ENCODE measurements around the gene GPR137.

DNA sequence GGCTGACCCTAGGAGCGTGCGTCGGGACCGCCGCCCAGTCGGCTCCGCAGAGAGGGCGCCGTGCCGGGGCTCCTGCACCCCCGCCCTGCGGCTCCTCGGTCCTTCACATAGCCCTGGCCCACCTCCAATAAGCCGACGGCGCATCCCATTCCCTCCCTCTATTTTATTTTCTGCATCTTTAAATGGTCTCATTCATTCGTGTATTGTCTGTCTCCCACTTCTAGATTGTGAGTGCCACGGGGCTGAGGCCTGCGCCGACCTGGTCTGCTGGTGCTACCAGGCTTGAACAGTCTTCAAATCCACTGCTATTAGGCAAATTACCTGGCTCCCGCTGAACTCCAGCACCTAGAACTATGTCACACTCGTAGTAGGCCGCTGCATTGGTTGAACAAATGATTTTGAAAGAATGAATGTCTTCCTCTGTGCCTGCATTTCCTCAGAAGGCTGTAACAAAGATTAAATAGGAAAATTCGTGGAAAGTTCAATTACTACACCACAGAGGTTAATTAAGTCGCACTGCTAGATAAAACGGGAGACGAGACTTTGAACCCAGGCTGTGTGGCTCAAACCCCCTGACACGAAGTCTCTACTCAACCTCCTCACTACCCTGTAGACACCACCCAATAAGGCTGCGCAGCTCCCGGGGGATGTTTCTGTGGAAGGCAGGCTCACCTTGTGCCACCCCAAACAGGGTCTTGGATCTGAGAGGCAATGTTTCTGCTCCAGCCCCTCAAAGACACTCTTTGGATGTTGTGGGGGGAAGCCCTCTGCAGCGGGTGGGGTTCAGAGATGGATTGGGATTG, 37.7 kb upstream of the GPR137 start:
- TF ChIP-seq TAF1 (IDR thresholded peaks at IDR 0.05; ENCODE audit: low read depth, low read length) (no peak), POLR2A (IDR thresholded peaks at IDR 0.05; ENCODE audit: low read depth, low read length) (no peak), POLR2AphosphoS5 (IDR thresholded peaks at IDR 0.05; ENCODE audit: low read depth, low read length) (no peak)
